HCEC 1CT (cell line): Measurements from ENCODE around the gene GSDMA.
A peak's percentile ranks its signal among the peaks of the same experiment; 100 is the strongest.

Experiments
- DNase-seq: peaks from one replicate; pipeline ENCODE4 v3.0.0-alpha.2; 2017

Gene GSDMA

GRCh38 chr17:39963829-39964228 is 1.0 kb downstream of the GSDMA start:
- DNase-seq, result no peak

DNA sequence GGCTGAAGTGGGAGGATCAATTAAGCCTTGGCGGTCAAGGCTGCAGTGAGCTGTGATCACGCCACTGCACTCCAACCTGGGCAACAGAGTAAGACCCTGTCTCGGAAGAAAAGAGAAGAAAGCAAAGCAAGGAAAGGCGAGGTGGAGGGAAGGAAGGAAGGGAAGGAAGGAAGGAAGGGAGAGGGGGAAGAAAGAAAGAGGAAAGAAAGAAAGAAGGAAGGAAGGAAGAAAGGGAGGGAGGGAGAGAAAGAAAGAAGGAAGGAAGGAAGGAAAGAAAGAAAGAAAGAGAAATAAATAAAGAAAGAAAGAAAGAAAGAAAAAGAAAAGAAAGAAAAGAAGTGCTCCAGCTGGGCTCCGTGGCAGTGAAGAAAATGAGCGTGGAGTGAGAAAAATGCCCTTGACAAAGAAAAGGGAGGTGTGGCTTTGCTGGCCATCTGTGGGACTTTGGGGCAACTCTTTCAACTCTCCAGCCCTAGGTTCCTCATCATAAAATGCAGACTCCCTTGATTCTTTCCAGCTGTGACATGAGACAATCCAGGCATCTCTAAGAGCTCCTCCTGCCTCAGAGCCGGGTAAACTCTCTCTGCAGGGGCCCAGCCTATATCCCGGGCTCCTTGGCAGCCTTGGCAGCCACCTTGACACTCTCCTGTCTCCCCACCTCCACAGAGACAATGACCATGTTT is 2.4 kb downstream of the GSDMA start:
- no peak for DNase-seq

GRCh38 chr17:39966771-39967170 is 4.0 kb downstream of the GSDMA start:
- no peak for DNase-seq

GRCh38 chr17:39968761-39969160 is 6.0 kb downstream of the GSDMA start:
- no peak for DNase-seq

GRCh38 chr17:39969375-39969774 is 6.6 kb downstream of the GSDMA start:
- DNase-seq, result no peak

DNA sequence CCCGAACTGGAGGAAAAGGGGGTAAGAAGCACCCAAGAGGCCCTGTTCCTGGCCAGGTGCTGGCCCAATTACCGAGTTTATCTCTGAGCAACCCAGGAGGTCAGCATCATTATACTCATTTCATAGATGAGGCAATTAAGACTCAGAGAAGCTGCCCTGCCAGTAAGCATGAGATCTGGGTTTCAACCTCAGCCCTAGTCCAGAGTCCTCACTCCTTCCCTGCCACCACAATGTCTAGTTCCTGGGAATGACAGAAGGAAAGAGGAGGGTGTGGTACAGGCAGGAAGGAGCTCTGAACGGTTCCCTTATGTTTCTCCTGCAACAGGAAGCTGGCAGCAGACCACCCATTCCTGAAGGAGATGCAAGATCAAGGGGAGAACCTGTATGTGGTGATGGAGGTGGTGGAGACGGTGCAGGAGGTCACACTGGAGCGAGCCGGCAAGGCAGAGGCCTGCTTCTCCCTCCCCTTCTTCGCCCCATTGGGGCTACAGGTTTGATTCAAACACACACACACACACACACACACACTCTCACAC is 7.4 kb downstream of the GSDMA start:
- DNase-seq, result no peak

- DNase-seq, result no peak
Observed at GRCh38 chr17:39971076-39971603, 8.3 kb downstream of the GSDMA start.

DNA sequence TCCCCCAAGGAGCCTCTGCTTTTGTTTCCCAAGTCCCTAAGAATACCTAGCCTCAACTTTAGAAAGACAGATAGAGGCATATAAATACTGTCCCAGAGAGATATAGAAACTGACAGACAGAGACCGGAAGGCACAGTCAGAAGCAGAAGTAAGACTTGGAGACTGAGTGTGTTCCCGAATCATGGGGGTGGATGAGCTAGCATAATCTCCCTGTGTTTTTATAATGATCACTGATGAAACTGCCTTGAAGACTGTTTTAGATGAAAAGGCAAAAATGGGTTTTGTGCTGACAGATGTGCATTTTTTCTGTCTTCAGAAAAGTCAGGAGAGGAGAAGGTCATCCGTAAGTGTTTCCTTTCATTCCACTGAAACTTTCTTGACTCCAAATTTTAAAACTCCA is 9.5 kb downstream of the GSDMA start:
- no peak for DNase-seq

- DNase-seq, result peak; percentile 36
Observed at GRCh38 chr17:39973496-39973895, 10.7 kb downstream of the GSDMA start.

- DNase-seq, result no peak
Observed at GRCh38 chr17:39974433-39974832, 11.6 kb downstream of the GSDMA start.

GRCh38 chr17:39975801-39976200 is 13.0 kb downstream of the GSDMA start:
- DNase-seq, result no peak

- peak; percentile 88 for DNase-seq
Observed at GRCh38 chr17:39979016-39979670, 16.3 kb downstream of the GSDMA start.

DNA sequence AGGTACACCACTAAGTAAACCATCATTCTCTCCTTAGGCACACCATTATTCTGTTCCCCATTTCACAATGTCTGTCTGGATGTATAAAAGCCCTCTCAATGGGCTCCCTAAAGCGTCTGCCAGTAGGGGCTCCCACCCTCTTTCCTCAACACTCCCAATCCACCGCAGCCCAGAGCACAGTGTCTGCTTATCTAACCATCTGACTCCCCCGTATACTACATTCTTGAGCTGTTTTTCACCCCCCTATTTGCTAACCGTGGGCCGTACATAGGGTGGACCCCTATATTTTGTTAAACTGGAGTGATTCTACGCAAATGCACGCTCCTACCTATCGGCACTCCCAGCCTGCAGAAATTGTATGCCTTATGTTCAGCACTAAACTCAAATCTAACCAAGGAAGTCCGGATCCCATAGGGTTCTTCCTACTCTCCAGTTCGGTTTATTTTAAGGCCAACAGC is 17.1 kb downstream of the GSDMA start:
- peak; percentile 58 for DNase-seq

GRCh38 chr17:39980351-39981206 is 17.8 kb downstream of the GSDMA start, which contains the start of gene PSMD3:
Gene PSMD3, plus strand, starts transcription at chr17:39980807. Its CDS starts 164 bp downstream, at chr17:39980971.
- peak; percentile 100 for DNase-seq

DNA sequence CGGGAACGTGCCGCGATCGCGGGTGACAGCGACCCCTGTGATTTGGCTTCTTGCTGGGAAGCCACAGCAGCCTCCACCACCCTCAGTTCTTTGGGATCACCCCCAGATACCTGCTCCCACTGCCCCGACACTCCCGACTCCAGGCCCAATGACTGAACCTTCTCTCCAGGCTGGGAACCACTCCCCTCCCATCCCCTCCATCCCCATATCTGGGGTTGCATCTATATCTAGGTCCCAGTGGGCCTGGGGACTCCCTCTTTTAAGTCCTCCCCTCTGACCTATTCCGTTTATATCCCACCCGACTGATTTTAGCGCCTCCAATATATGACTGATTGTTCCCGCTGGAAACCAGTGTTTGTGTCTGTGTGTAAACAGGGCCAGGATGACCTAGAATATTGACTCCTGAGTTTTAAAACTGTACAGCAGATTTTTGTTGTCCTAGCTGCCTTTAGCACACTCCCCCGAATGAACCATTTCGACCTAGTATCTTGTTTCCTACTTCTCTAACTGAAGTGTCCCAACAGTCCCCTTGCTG is 18.5 kb downstream of the GSDMA start:
- DNase-seq, result no peak

DNA sequence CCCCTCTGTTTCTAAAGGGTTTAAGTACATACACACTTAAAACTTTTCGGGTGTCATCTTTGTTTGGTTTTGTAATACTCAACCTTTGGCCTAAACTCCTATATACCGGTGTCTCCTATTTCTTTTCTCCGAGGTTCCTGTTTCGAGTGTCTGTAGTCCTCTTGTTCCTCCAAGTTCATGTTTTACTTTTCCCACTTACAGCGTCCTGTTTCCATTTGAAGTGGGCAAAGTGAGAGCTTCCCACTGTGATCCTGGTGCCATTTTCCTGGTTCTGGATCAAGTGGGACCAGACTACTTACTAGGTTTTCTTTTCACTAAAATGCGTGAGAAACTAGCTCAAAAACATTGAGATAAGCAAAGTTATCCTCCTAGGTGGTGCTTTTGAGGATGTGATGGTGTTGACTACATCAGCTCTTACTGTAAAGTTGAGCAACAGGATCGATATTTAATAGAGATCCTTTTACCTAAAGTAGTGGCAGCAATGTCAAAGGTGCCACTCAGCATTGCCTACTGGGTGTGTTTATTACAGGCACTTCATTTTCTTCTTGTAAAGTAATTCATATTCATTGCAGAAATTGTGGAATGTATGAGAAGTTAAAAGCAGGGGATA is 19.1 kb downstream of the GSDMA start:
- DNase-seq, result no peak

DNA sequence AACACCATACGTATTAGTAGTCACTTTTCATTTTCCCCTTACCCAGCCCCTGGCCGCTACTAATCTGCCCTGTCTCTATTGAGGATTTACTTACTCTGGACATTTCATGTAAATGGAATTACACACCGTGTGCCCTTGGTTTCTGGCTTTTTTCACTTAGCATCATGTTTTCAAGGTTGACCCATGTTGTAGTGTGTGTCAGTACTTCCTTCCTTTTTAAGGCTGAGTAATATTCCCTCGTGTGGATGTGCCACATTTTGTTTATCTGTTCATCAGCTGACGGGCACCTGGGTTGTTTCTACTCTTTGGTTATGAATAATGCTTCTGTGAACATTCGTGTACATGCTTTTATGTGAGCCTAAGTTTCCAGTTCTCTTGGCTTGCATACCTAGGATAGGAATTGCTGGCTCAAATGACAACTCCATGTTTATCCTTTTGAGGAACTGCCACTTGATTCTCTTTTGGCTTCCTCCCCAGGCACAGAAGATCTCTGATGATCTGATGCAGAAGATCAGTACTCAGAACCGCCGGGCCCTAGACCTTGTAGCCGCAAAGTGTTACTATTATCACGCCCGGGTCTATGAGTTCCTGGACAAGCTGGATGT is 25.5 kb downstream of the GSDMA start:
- no peak for DNase-seq

GRCh38 chr17:39994448-39994847 is 31.6 kb downstream of the GSDMA start:
- no peak for DNase-seq

GRCh38 chr17:39995438-39995837 is 32.6 kb downstream of the GSDMA start:
- DNase-seq, result no peak

GRCh38 chr17:39996162-39996561 is 33.4 kb downstream of the GSDMA start:
- DNase-seq, result no peak

GRCh38 chr17:39996800-39997199 is 34.0 kb downstream of the GSDMA start:
- no peak for DNase-seq

DNA sequence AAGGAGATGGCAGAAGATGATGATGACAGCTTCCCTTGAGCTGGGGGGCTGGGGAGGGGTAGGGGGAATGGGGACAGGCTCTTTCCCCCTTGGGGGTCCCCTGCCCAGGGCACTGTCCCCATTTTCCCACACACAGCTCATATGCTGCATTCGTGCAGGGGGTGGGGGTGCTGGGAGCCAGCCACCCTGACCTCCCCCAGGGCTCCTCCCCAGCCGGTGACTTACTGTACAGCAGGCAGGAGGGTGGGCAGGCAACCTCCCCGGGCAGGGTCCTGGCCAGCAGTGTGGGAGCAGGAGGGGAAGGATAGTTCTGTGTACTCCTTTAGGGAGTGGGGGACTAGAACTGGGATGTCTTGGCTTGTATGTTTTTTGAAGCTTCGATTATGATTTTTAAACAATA is 34.7 kb downstream of the GSDMA start:
- no peak for DNase-seq
